Astrocyte of the cerebellum (primary cell): ENCODE results near the gene IRAK2.

Source experiments
- DNase-seq: peaks from one replicate; pipeline ENCODE4 v3.0.0-alpha.2; 2011; ENCODE audit warnings: low read depth
- H3K4me3 ChIP-seq: 2 replicates; pipeline ENCODE4 v1.5.1; 2011; ENCODE audit warnings: mild to moderate bottlenecking, low read depth, low read length, moderate library complexity
- in situ Hi-C: cut with HindIII; loops from 2 replicates; pipeline ENCODE4 v1.10.0; 2017; ENCODE audit warnings: low sequenced_read_pairs
- TF ChIP-seq, protein P1 (sequence below): IDR thresholded peaks from 2 replicates; pipeline ENCODE4 v1.5.1; 2012; ENCODE audit warnings: low read length, low read depth, moderate library complexity, mild to moderate bottlenecking; ENCODE audit errors: missing control alignments

The IRAK2 gene

DNA sequence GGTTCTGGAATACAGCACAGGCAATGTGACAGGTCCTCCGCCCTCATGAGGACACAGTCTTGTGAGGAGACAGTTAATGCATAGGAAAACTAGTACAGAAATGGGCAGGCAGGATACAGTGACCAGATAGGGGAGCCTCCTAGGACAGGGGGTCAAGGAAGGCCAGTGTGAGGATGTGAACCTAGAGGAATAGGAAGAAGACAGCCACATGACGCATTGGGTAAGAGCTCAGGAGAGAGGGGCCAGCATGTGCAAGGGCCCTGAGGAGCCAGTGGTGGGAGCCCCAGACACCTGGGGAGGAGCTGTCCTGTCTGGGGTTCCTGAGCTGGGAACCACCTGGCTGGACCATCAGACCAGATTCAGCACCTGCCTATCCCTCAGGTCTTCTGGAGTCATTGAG, 15.6 kb downstream of the IRAK2 start:
- TF ChIP-seq, protein P1, sequence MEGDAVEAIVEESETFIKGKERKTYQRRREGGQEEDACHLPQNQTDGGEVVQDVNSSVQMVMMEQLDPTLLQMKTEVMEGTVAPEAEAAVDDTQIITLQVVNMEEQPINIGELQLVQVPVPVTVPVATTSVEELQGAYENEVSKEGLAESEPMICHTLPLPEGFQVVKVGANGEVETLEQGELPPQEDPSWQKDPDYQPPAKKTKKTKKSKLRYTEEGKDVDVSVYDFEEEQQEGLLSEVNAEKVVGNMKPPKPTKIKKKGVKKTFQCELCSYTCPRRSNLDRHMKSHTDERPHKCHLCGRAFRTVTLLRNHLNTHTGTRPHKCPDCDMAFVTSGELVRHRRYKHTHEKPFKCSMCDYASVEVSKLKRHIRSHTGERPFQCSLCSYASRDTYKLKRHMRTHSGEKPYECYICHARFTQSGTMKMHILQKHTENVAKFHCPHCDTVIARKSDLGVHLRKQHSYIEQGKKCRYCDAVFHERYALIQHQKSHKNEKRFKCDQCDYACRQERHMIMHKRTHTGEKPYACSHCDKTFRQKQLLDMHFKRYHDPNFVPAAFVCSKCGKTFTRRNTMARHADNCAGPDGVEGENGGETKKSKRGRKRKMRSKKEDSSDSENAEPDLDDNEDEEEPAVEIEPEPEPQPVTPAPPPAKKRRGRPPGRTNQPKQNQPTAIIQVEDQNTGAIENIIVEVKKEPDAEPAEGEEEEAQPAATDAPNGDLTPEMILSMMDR, result no peak
- no peak for DNase-seq
- no peak overlapping the region for H3K4me3 ChIP-seq
- in situ Hi-C loops, result no loop called here

DNA sequence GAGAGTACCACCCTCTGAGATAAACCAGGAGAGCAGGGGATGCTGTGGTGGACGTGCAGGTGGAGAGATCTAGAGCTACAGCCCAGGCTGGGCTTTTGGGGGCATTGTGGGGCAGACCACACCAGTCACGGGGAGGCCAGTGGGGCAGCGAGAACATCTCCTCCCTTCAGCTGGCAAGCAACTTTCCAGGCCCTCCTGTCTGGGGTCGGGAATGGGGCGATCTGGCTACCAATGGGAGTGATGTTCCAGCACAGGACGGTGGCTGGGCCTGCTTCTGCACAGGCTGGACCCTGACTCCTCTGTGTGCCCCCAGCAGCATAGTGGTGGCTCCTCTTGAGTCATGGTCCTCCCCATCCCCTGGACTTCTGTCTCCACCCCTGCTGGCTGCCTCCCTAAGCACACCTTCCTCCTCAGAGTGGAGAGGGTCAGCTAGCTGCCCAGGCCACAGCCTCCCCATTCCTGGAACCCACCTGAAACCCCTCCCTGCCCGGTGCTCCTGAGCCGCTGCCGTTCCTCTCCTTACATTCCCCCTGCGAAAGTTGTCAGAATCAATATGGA, 16.1 kb downstream of the IRAK2 start:
- TF ChIP-seq, protein P1, result no peak
- no peak for DNase-seq
- in situ Hi-C loops, result no loop called here

DNA sequence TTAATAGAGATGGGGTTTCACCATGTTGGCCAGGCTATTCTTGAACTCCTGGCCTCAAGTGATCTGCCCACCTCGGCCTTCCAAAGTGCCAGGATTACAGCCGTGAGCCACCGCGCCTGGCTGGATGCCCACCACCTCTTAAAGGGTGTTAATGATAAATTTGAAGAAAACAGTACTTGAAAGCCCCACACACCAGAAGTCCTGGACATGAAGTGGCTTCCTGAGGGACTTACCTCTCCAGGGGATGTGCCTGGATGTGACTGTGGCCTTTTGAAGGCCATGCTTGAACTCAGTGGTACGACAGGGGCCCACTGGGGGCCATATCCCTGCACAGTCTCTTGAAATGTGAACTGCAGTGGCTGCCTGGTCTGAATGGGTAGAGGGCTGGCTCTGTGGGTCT, 18.2 kb downstream of the IRAK2 start:
- TF ChIP-seq, protein P1, result no peak
- in situ Hi-C loops, result no loop called here
- no peak for DNase-seq
- no peak overlapping the region for H3K4me3 ChIP-seq

More for the DNA sequence above, 16.1 kb downstream of the IRAK2 start:
- no peak overlapping the region for H3K4me3 ChIP-seq

DNA sequence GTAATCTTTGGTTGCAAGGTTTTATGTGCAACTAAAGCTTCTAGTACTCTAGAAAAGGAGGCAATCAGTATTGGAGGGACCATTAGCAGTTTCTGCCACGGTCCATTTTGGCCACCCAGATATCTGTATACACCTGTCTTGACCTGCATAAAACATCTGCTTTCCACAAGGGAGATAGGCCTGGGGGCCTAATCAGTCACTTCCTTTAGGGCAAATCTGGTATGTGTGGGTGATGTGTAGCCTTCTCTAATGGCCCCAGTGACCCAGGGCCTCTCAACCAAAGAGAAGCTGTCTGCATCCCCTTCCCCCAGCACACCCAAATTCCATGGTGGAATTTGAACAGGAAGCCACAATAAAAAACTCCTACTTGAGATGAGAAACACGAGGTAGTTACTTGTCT, 19.5 kb downstream of the IRAK2 start:
- in situ Hi-C loops, result no loop called here
- TF ChIP-seq, protein P1, result no peak
- DNase-seq, result no peak
- no peak overlapping the region for H3K4me3 ChIP-seq

DNA sequence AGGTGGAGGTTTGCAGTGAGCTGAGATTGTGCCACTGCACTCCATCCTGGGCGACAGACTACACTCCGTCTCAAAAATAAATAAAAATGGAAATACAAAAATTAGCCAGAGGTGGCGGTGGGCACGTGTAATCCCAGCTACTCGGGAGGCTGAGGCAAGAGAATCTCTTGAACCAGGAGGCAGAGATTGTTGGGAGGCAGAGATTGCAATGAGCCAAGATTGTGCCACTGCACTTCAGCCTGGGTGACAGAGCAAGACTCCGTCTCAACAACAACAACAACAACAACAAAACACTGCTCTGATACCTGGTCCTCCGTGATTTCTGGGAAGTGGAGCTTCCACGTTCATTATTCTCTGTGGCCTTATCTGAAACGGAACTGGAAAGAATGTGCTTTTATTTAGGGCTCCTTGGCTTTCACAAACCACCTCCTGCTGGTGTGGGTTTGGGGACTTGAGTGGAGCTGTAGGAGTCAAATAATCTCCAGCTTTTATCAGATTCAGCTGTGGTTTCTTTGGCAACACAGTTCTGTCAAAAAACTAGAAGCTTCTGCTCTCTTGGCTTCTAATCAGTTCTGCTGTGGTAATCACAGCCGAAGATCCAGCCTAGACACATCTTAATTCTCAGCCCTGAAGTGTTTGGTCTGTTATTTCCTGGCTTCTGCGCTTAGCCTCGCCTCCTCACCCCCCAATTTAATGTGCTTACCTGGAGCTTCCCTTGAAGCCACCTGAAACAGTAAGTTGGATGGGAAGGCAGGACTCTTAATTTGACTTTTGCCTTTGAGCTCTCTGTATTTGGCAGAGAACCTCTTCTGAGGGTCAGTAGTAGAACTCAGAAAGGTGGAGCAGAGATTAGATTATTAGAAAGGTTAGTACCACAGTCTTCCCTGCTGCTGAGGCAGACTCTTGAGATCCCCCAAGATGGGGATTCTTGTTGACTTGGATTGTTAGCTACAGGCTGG, 21.4 kb downstream of the IRAK2 start:
- no peak overlapping the region for H3K4me3 ChIP-seq
- TF ChIP-seq, protein P1, result no peak
- no peak for DNase-seq
- in situ Hi-C loops, result no loop called here

DNA sequence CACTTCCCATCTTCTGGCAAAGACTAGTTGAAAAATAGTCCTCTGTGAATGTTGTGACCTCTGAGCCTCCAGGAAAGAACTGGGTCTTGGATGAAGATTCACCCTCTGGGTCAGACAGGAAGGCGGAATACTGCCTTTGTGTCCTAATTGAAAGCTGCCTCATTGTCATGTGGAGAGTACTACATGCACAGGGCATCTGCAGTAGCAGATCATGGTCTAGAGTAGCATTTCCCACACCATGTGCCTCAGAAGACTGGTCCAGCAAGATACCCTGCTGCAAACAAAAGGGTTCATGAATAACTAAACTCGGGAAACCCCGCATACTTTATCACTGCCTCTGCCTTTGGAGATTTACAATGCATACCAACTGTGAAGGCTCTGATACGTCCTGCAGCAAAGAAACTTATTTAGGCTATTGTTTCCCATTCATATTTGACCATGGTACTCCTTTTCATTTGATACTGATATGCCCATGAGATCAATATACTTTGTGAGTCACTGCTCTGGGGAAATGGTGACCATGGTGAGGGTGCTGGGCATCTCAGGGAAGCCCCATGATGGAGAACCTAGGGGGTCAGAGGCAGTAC, 22.7 kb downstream of the IRAK2 start:
- no peak overlapping the region for H3K4me3 ChIP-seq
- in situ Hi-C loops, result no loop called here
- TF ChIP-seq, protein P1, result no peak
- no peak for DNase-seq
